GM21723 (cell line): Measurements from ENCODE around the gene CIP2A.

Source experiments
- ATAC-seq: cut with Tn5 transposase; IDR thresholded peaks from one replicate; pipeline ENCODE4 v1.9.1; 2021; ENCODE audit warnings: mild to moderate bottlenecking, moderate library complexity; ENCODE audit not compliant: unreplicated experiment

The CIP2A gene

GRCh38 chr3:108511490-108511889, 77.7 kb downstream of the CIP2A start:
- ATAC-seq, result no peak

GRCh38 chr3:108511055-108511454, 78.2 kb downstream of the CIP2A start:
- no peak for ATAC-seq

DNA sequence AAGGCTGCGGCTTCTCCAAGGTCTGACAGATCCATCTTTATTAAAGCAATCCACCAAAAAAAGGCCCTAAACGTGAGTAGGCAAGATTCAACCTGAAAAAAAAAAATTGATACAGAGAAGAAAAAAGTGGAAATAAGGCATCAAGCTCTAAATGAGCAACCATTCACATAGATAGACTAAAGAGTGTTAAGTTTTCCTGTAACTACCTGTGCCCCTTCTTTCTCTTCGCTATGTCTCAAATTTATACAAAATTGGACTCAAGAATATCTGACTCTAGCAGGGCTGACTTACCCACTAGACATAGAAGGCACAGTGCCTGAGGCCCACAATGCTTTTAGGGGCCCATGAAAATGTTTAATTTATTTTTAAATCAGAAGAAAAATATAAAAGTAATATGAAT, 78.7 kb downstream of the CIP2A start, which contains the start of gene MYH15:
MYH15 (minus strand) TSS at position 101 of the 400 bp plus-strand sequence; CDS start at position 35, 66 bp downstream.
- no peak for ATAC-seq

GRCh38 chr3:108509871-108510270, 79.4 kb downstream of the CIP2A start:
- no peak for ATAC-seq

- no peak for ATAC-seq
These were observed 80.0 kb downstream of the CIP2A start for GRCh38 chr3:108509263-108509662.

- no peak for ATAC-seq
These were observed 81.3 kb downstream of the CIP2A start for GRCh38 chr3:108507902-108508301.

GRCh38 chr3:108505811-108506210, 83.4 kb downstream of the CIP2A start:
- ATAC-seq, result no peak

DNA sequence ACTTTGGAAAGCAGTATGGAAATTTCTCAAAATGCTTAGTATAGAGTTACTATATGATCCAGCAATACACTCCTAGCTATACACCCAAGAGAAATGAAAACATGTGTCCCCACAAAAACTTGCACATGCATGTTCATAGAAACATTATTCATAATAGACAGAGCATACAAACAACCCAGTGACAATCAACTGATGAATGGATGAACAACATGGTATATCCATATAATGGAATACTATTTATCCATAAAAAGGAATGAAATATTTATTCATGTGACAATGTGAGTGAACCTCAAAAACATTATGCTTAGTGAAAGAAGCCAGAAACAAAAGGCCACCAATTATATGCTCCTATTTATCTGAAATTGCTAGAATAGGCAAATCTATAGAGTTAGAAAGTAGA, 85.5 kb downstream of the CIP2A start:
- ATAC-seq, result no peak

DNA sequence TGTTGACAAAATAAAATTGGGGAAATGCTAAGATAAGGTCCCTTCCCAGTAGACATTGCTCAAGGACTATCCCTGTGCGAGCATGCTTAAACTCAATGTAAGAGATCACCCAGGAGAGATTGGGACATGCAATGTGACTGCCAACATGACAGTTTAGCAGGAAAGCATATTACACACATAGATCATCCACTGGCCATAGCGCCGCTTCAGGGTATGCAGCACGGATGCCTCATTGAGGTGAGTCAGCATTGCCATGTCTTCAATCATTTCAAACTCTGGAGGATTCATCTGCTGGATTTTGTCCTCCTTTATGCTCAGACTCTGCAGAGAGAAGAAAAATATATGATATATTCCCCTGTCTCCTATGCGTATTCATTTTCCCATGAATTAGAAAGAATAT, 87.7 kb downstream of the CIP2A start:
- no peak for ATAC-seq

DNA sequence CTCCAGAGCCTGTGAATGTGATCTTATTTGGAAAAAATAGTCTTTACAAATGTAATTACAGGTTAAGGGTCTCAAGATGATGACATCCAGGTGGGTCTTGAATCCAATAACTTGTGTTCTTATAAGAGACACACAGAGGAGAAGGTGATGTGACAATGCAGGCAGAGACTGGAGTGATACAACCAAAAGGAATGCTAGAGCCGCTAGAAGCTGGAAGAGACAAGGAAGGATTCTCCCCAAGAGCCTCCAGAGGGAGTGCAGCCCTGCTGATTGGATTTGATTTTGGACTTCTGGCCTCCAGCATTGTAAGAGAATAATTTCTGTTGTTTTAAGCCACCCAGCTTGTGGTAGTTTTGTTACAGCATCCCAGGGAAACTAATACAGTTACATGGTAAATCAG, 88.5 kb downstream of the CIP2A start:
- no peak for ATAC-seq
